H1 (cell line): ENCODE measurements around the gene SPCS3. TPM values are rescaled to one million over a fixed set of nuclear protein-coding genes. Genes with fewer than 3 reads are reported as not detected.

Experiments
- CTCF ChIA-PET: fragments of 300-600 bp; sonication (Branson Sonifier 250); formaldehyde crosslinking; loops from one replicate; lab custom pipeline; 2021; ENCODE audit not compliant: partially characterized antibody; lab: Charles Lee
- POLR2A ChIA-PET: fragments of 300-600 bp; sonication (Branson Sonifier 250); formaldehyde crosslinking; loops from one replicate; lab custom pipeline; 2021; ENCODE audit warnings: inconsistent platforms; ENCODE audit not compliant: partially characterized antibody; lab: Charles Lee
- DNase-seq, 2 experiments: peaks; one replicate each; pipeline versions ENCODE4 v3.0.0 to v3.0.0-alpha.2; 2010 to 2022; ENCODE audit warnings: low spot score in 2 of 2, low read depth in 1 of 2, mixed read lengths in 1 of 2
- FAIRE-seq: peaks from 2 replicates; lab custom pipeline; 2011; peaks lifted over from hg19 to GRCh38; lab: Jason Lieb, UNC
- H2AFZ ChIP-seq: 2 replicates; pipeline ENCODE4 v1.8.1; 2012; ENCODE audit warnings: low read length, inconsistent platforms
- H2AK5ac ChIP-seq: 2 replicates; pipeline ENCODE4 v1.6.1; 2013; ENCODE audit warnings: low read depth, low read length
- H2BK120ac ChIP-seq: replicated peaks from 2 replicates; pipeline ENCODE3; 2013; ENCODE audit warnings: low read depth, low read length, inconsistent platforms
- H2BK12ac ChIP-seq: 2 replicates; pipeline ENCODE4 v1.6.1; 2013; ENCODE audit warnings: low read depth, low read length
- H2BK15ac ChIP-seq: 2 replicates; pipeline ENCODE4 v1.6.1; 2013; ENCODE audit warnings: low read length
- H2BK20ac ChIP-seq: 2 replicates; pipeline ENCODE4 v1.6.1; 2013; ENCODE audit warnings: low read length
- H2BK5ac ChIP-seq: 2 replicates; pipeline ENCODE4 v1.6.1; 2013; ENCODE audit warnings: low read depth, low read length
- H3K14ac ChIP-seq: 2 replicates; pipeline ENCODE4 v1.6.1; 2013; ENCODE audit warnings: inconsistent platforms; ENCODE audit not compliant: insufficient read length
- H3K18ac ChIP-seq: 2 replicates; pipeline ENCODE4 v1.6.1; 2013; ENCODE audit warnings: low read length; ENCODE audit errors: extremely low read depth
- H3K23ac ChIP-seq: 2 replicates; pipeline ENCODE4 v1.6.1; 2013; ENCODE audit warnings: inconsistent platforms; ENCODE audit not compliant: insufficient read length
- H3K23me2 ChIP-seq: 2 replicates; pipeline ENCODE4 v1.6.1; 2013; ENCODE audit warnings: low read depth, low read length
- H3K27ac ChIP-seq: 2 replicates; pipeline ENCODE4 v1.6.1; 2011; ENCODE audit warnings: low read depth, low read length, inconsistent platforms
- H3K27me3 ChIP-seq, 4 experiments: replicated peaks in 1 of 4; 1 replicate in 1 of 4; 2 replicates in 3 of 4; pipeline versions ENCODE4 v1.6.1 to v1.8.1; 2011 to 2013; ENCODE audit warnings: low read length in 3 of 4, mild to moderate bottlenecking in 3 of 4, inconsistent platforms in 2 of 4, mixed read lengths in 2 of 4, moderate library complexity in 1 of 4; ENCODE audit not compliant: control insufficient read depth in 3 of 4, insufficient read depth in 3 of 4; ENCODE audit errors: extremely low read depth in 1 of 4
- H3K36me3 ChIP-seq, 4 experiments: 2 replicates each; pipeline versions ENCODE4 v1.6.1 to v1.8.1; 2011 to 2013; ENCODE audit warnings: mild to moderate bottlenecking in 4 of 4, low read length in 3 of 4, moderate library complexity in 2 of 4, control low read depth in 1 of 4, inconsistent platforms in 1 of 4; ENCODE audit not compliant: insufficient read depth in 4 of 4, control insufficient read depth in 2 of 4
- H3K4ac ChIP-seq: replicated peaks from 2 replicates; pipeline ENCODE3; 2013; ENCODE audit warnings: low read length, low read depth, mixed read lengths, inconsistent platforms; ENCODE audit not compliant: insufficient read length
- H3K4me1 ChIP-seq, 4 experiments: replicated peaks in 1 of 4; 1 replicate in 1 of 4; 2 replicates in 3 of 4; pipeline versions ENCODE4 v1.6.1 to v1.8.1; 2011 to 2013; ENCODE audit warnings: low read length in 3 of 4, inconsistent platforms in 2 of 4, mixed read lengths in 1 of 4; ENCODE audit not compliant: insufficient read depth in 4 of 4, control insufficient read depth in 3 of 4
- H3K4me2 ChIP-seq, 2 experiments: 2 replicates each; pipeline versions ENCODE4 v1.6.1 to v1.8.1; 2011 to 2013; ENCODE audit warnings: low read depth in 2 of 2, low read length in 2 of 2, control low read depth in 1 of 2, inconsistent platforms in 1 of 2, mild to moderate bottlenecking in 1 of 2; ENCODE audit not compliant: insufficient read depth in 1 of 2
- H3K4me3 ChIP-seq, 4 experiments: fragments of 200-600, 300-600 bp in 1 of 4; sonication (generic), shearing (Covaris generic), sonication (Bioruptor Twin) in 1 of 4; 2 replicates each; pipeline versions ENCODE4 v1.5.1 to v1.8.1; 2011 to 2016; ENCODE audit warnings: low read length in 4 of 4, low read depth in 3 of 4, control low read depth in 2 of 4, inconsistent platforms in 2 of 4, mild to moderate bottlenecking in 2 of 4, mixed read lengths in 1 of 4, moderate library complexity in 1 of 4; ENCODE audit not compliant: insufficient read depth in 2 of 4; ENCODE audit errors: extremely low read depth in 1 of 4
- H3K56ac ChIP-seq: replicated peaks from 2 replicates; pipeline ENCODE3; 2013; ENCODE audit warnings: low read depth, mild to moderate bottlenecking, mixed read lengths, low read length, inconsistent platforms; ENCODE audit not compliant: insufficient read length
- H3K79me1 ChIP-seq: 2 replicates; pipeline ENCODE4 v1.6.1; 2013; ENCODE audit warnings: low read depth, low read length, control low read depth
- H3K79me2 ChIP-seq, 2 experiments: 2 replicates each; pipeline versions ENCODE4 v1.6.1 to v1.8.1; 2012 to 2013; ENCODE audit warnings: low read length in 2 of 2, mild to moderate bottlenecking in 2 of 2, inconsistent platforms in 1 of 2; ENCODE audit not compliant: insufficient read depth in 2 of 2, control insufficient read depth in 1 of 2
- H3K9ac ChIP-seq, 4 experiments: replicated peaks in 1 of 4; 1 replicate in 1 of 4; 2 replicates in 3 of 4; pipeline versions ENCODE4 v1.6.1 to v1.8.1; 2011 to 2013; ENCODE audit warnings: low read depth in 3 of 4, low read length in 3 of 4, control low read depth in 2 of 4, mild to moderate bottlenecking in 2 of 4, moderate library complexity in 2 of 4, inconsistent platforms in 1 of 4; ENCODE audit errors: extremely low read depth in 1 of 4
- H3K9me3 ChIP-seq, 2 experiments: 2 replicates each; pipeline versions ENCODE4 v1.6.1 to v1.8.1; 2012 to 2013; ENCODE audit warnings: mild to moderate bottlenecking in 2 of 2, moderate library complexity in 2 of 2, control low read depth in 1 of 2, inconsistent platforms in 1 of 2, low read depth in 1 of 2, low read length in 1 of 2, mixed read lengths in 1 of 2; ENCODE audit not compliant: insufficient read depth in 2 of 2
- H4K20me1 ChIP-seq, 2 experiments: replicated peaks in 1 of 2; 2 replicates each; pipeline versions ENCODE3 to v1.8.1; 2011 to 2013; ENCODE audit warnings: inconsistent platforms in 2 of 2, low read length in 2 of 2, mild to moderate bottlenecking in 1 of 2; ENCODE audit not compliant: insufficient read depth in 2 of 2, control insufficient read depth in 1 of 2
- H4K5ac ChIP-seq: 2 replicates; pipeline ENCODE4 v1.6.1; 2013; ENCODE audit warnings: low read length, low read depth, mixed read lengths, inconsistent platforms; ENCODE audit not compliant: insufficient read length
- H4K8ac ChIP-seq: 2 replicates; pipeline ENCODE4 v1.8.0; 2013; ENCODE audit warnings: mild to moderate bottlenecking, moderate library complexity, low read length, inconsistent platforms; ENCODE audit not compliant: insufficient read depth; ENCODE audit errors: extremely low read depth
- H4K91ac ChIP-seq: replicated peaks from 2 replicates; pipeline ENCODE3; 2013; ENCODE audit warnings: low read length, mixed read lengths, inconsistent platforms; ENCODE audit not compliant: insufficient read length
- JUND ChIP-seq: IDR thresholded peaks from 2 replicates; pipeline ENCODE4 v1.6.1; 2011; ENCODE audit warnings: mild to moderate bottlenecking, improper control_type of control experiment, low read length
- WGBS, 2 experiments: shearing (Covaris generic) in 1 of 2; methylation state at CpG; one replicate each; pipeline versions ENCODE4 v1.1.6 to v1.1.7; 2013 to 2015; ENCODE audit warnings: low lambda C conversion rate in 2 of 2, mixed read lengths in 2 of 2, inconsistent platforms in 1 of 2, low coverage in 1 of 2, missing lambda C conversion rate in 1 of 2; ENCODE audit not compliant: insufficient replicate concordance in 2 of 2, insufficient coverage in 1 of 2, insufficient read length in 1 of 2; ENCODE audit errors: extremely low coverage in 1 of 2, missing lambda C conversion rate in 1 of 2; 5-methylcytosine and 5-hydroxymethylcytosine counted together
- polyA plus RNA-seq, 7 experiments: library from polyadenylated mRNA; depleted of rRNA in 3 of 7; stranded (reverse) in 5 of 7; unstranded in 2 of 7; fragments of >200 nt in 5 of 7; fragments of 200-250 nt in 2 of 7; gene quantifications; 1 replicate in 5 of 7; 2 replicates in 1 of 7; 4 replicates in 1 of 7; pipeline versions ENCODE4 v1.2.1 to v1.2.3, GENCODE V29; 2011 to 2013; ENCODE audit warnings: missing spikeins in 2 of 7, mixed read lengths in 2 of 7
- total RNA-seq: library from RNA; stranded (reverse); fragmentation: NEBNext Ultra II Directional; extraction: Animal tissue kit (Norgen Biotek cat#: 25700); gene quantifications from 2 replicates; pipeline ENCODE4 v1.2.1, GENCODE V29; 2021

Gene SPCS3
- total and polyA plus RNA-seq, 2 of the 8 experiments (the other 6 are each of a cell fraction or from before 2014, with no cell fraction given), result 18.4 to 117 TPM

GRCh38 chr4:176306837-176307665 is 12.7 kb upstream of the SPCS3 start:
- no peak overlapping the region for H2AFZ ChIP-seq
- WGBS, 2 experiments, result 87% methylated on average over 6 of the region's 6 CpGs; no CpG with 5 or more reads in 1 of the 2 experiments
- H2BK120ac ChIP-seq, result no peak overlapping the region
- no peak overlapping the region for H4K5ac ChIP-seq
- H3K4me3 ChIP-seq, result no peak overlapping the region
- H3K27me3 ChIP-seq, result peaks cover 0 to 10% (median 3%) of the 10 kb centered on the region in 4 experiments; a peak in 5 of 7 replicates
- no peak overlapping the region for H3K23ac ChIP-seq
- H3K4me2 ChIP-seq, result no peak overlapping the region
- H4K20me1 ChIP-seq, result no peaks in the 10 kb centered on the region
- H3K23me2 ChIP-seq, result no peaks in the 10 kb centered on the region
- no peaks in the 10 kb centered on the region for H3K79me2 ChIP-seq
- no peak overlapping the region for H3K14ac ChIP-seq
- ChIA-PET CTCF (interaction anchor here (0.6 to 2.0 kb wide), 6 partner anchors 14 to 768 kb away, joined by 3 to 7 read pairs (median 4); no protein-coding TSS in a partner anchor), POLR2A (interaction anchor here (0.7 to 1.1 kb wide), 3 partner anchors 9 to 12 kb away, joined by 3 to 4 read pairs (median 3); partner anchors contain the start of gene SPCS3)
- FAIRE-seq (no peak), DNase-seq (no peak)
- H3K4me1 ChIP-seq, result no peaks in the 10 kb centered on the region
- no peaks in the 10 kb centered on the region for H3K79me1 ChIP-seq
- no peak overlapping the region for H4K91ac ChIP-seq
- no peak overlapping the region for H2AK5ac ChIP-seq
- H3K4ac ChIP-seq, result no peak overlapping the region
- H3K27ac ChIP-seq, result no peak overlapping the region
- no peak overlapping the region for H3K56ac ChIP-seq
- H4K8ac ChIP-seq, result no peak overlapping the region
- no peak overlapping the region for H2BK5ac ChIP-seq
- no peak overlapping the region for H2BK15ac ChIP-seq
- no peaks in the 10 kb centered on the region for H3K9me3 ChIP-seq
- H2BK12ac ChIP-seq, result no peak overlapping the region
- no peak overlapping the region for H2BK20ac ChIP-seq
- no peak overlapping the region for H3K18ac ChIP-seq
- no peak overlapping the region for H3K9ac ChIP-seq
- H3K36me3 ChIP-seq, result no peaks in the 10 kb centered on the region; a peak in 1 of 8 replicates
- TF ChIP-seq JUND, result no peak
